Astrocyte (in vitro differentiated cells and primary cell): ENCODE results near the gene BIRC3. TPM values are rescaled to one million over a fixed set of nuclear protein-coding genes. Genes with fewer than 3 reads are reported as not detected.

ENCODE experiments used
- DNase-seq: peaks from one replicate; pipeline ENCODE4 v3.0.0-alpha.2; 2010; ENCODE audit warnings: low read depth
- FAIRE-seq: peaks from 2 replicates; lab custom pipeline; 2011; peaks lifted over from hg19 to GRCh38; lab: Jason Lieb, UNC
- H2AFZ ChIP-seq: 2 replicates; pipeline ENCODE4 v1.6.0; 2012; ENCODE audit warnings: low read depth, low read length, inconsistent platforms
- H3K27ac ChIP-seq: 2 replicates; pipeline ENCODE4 v1.5.1; 2011; ENCODE audit warnings: low read depth, low read length, inconsistent platforms
- H3K27me3 ChIP-seq: 2 replicates; pipeline ENCODE4 v1.6.0; 2011; ENCODE audit warnings: low read length, inconsistent platforms; ENCODE audit not compliant: insufficient read depth
- H3K36me3 ChIP-seq: 2 replicates; pipeline ENCODE4 v1.5.1; 2011; ENCODE audit warnings: low read length, inconsistent platforms; ENCODE audit not compliant: insufficient read depth
- H3K4me1 ChIP-seq: 2 replicates; pipeline ENCODE4 v1.5.1; 2011; ENCODE audit warnings: low read length, inconsistent platforms; ENCODE audit not compliant: insufficient read depth
- H3K4me2 ChIP-seq: 2 replicates; pipeline ENCODE4 v1.6.0; 2012; ENCODE audit warnings: low read length, inconsistent platforms
- H3K4me3 ChIP-seq: 2 replicates; pipeline ENCODE4 v1.5.1; 2011; ENCODE audit warnings: low read depth, mild to moderate bottlenecking, low read length, inconsistent platforms; ENCODE audit not compliant: insufficient read depth
- H3K79me2 ChIP-seq: 2 replicates; pipeline ENCODE4 v1.6.0; 2012; ENCODE audit warnings: mild to moderate bottlenecking, low read length, inconsistent platforms; ENCODE audit not compliant: insufficient read depth
- H3K9ac ChIP-seq: 2 replicates; pipeline ENCODE4 v1.6.0; 2012; ENCODE audit warnings: mild to moderate bottlenecking, low read length, inconsistent platforms
- H3K9me3 ChIP-seq: 2 replicates; pipeline ENCODE4 v1.5.1; 2012; ENCODE audit warnings: low read depth, mild to moderate bottlenecking, low read length, inconsistent platforms; ENCODE audit not compliant: insufficient read depth
- H4K20me1 ChIP-seq: 2 replicates; pipeline ENCODE4 v1.6.0; 2012; ENCODE audit warnings: low read length, inconsistent platforms; ENCODE audit not compliant: insufficient read depth
- H3K27ac Mint-ChIP-seq: one replicate; pipeline ENCODE4 v1.8.0; 2021; ENCODE audit warnings: mild to moderate bottlenecking, mixed read lengths; ENCODE audit not compliant: unreplicated experiment
- H3K27me3 Mint-ChIP-seq: one replicate; pipeline ENCODE4 v1.8.0; 2021; ENCODE audit warnings: low read depth, mixed read lengths; ENCODE audit not compliant: unreplicated experiment
- H3K36me3 Mint-ChIP-seq: one replicate; pipeline ENCODE4 v1.8.0; 2021; ENCODE audit warnings: low read depth, mixed read lengths; ENCODE audit not compliant: unreplicated experiment
- H3K4me1 Mint-ChIP-seq: one replicate; pipeline ENCODE4 v1.8.0; 2021; ENCODE audit warnings: low read depth, mixed read lengths; ENCODE audit not compliant: unreplicated experiment
- H3K4me3 Mint-ChIP-seq: one replicate; pipeline ENCODE4 v1.8.0; 2021; ENCODE audit warnings: mild to moderate bottlenecking, moderate library complexity, mixed read lengths; ENCODE audit not compliant: unreplicated experiment
- H3K9me3 Mint-ChIP-seq: one replicate; pipeline ENCODE4 v1.8.0; 2021; ENCODE audit warnings: mild to moderate bottlenecking, mixed read lengths; ENCODE audit not compliant: unreplicated experiment
- EZH2 ChIP-seq: IDR thresholded peaks from 2 replicates; pipeline ENCODE4 v1.6.1; 2012; ENCODE audit warnings: mild to moderate bottlenecking, low read length, inconsistent platforms; ENCODE audit not compliant: insufficient read depth
- total RNA-seq: library from RNA; stranded (reverse); gene quantifications from 2 replicates; pipeline ENCODE4 v1.2.1, GENCODE V29; 2021
- TF ChIP-seq, protein P1 (sequence below): IDR thresholded peaks from 2 replicates; pipeline ENCODE4 v1.5.1; 2011; ENCODE audit warnings: low read depth, mild to moderate bottlenecking, inconsistent platforms, low read length, moderate library complexity; ENCODE audit not compliant: insufficient read depth

The BIRC3 gene
- total RNA-seq, 1 donor from 2014 or later: 2.6 TPM

GRCh38 chr11:102283116-102283485 lies 34.2 kb upstream of the BIRC3 start:
- Histone ChIP-seq H3K4me1 (peaks cover 4% of the 10 kb centered on the region), H2AFZ (no peak overlapping the region), H3K79me2 (no peaks in the 10 kb centered on the region), H3K4me3 (no peak overlapping the region), H4K20me1 (no peaks in the 10 kb centered on the region), H3K27me3 (no peaks in the 10 kb centered on the region), H3K9ac (no peak overlapping the region), H3K27ac (no peak overlapping the region), H3K4me2 (no peak overlapping the region), H3K9me3 (no peaks in the 10 kb centered on the region), H3K36me3 (no peaks in the 10 kb centered on the region)
- FAIRE-seq: no peak
- Mint-ChIP-seq H3K4me3 (no peak overlapping the region), H3K36me3 (no peaks in the 10 kb centered on the region), H3K27ac (no peak overlapping the region), H3K27me3 (peaks cover 1% of the 10 kb centered on the region), H3K4me1 (peaks cover 4% of the 10 kb centered on the region), H3K9me3 (no peaks in the 10 kb centered on the region)
- TF ChIP-seq EZH2: no peak
- TF ChIP-seq, protein P1, sequence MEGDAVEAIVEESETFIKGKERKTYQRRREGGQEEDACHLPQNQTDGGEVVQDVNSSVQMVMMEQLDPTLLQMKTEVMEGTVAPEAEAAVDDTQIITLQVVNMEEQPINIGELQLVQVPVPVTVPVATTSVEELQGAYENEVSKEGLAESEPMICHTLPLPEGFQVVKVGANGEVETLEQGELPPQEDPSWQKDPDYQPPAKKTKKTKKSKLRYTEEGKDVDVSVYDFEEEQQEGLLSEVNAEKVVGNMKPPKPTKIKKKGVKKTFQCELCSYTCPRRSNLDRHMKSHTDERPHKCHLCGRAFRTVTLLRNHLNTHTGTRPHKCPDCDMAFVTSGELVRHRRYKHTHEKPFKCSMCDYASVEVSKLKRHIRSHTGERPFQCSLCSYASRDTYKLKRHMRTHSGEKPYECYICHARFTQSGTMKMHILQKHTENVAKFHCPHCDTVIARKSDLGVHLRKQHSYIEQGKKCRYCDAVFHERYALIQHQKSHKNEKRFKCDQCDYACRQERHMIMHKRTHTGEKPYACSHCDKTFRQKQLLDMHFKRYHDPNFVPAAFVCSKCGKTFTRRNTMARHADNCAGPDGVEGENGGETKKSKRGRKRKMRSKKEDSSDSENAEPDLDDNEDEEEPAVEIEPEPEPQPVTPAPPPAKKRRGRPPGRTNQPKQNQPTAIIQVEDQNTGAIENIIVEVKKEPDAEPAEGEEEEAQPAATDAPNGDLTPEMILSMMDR: no peak
- peak; percentile 68 for DNase-seq

- no peak overlapping the region for H3K27ac ChIP-seq
- no peak overlapping the region for H3K27ac Mint-ChIP-seq
Observed at GRCh38 chr11:102284008-102284407, 33.3 kb upstream of the BIRC3 start.

GRCh38 chr11:102286292-102286691 lies 31.0 kb upstream of the BIRC3 start:
- H3K9ac ChIP-seq: no peak overlapping the region
- H4K20me1 ChIP-seq: no peaks in the 10 kb centered on the region
- DNase-seq (no peak), FAIRE-seq (no peak)
- H3K4me3 Mint-ChIP-seq: no peak overlapping the region
- H3K4me2 ChIP-seq: no peak overlapping the region
- H3K79me2 ChIP-seq: no peaks in the 10 kb centered on the region
- no peaks in the 10 kb centered on the region for H3K36me3 ChIP-seq
- peaks cover 1% of the 10 kb centered on the region for H3K27me3 Mint-ChIP-seq
- no peak overlapping the region for H3K4me3 ChIP-seq
- H2AFZ ChIP-seq: no peak overlapping the region
- H3K9me3 ChIP-seq: no peaks in the 10 kb centered on the region
- no peaks in the 10 kb centered on the region for H3K36me3 Mint-ChIP-seq
- no peaks in the 10 kb centered on the region for H3K9me3 Mint-ChIP-seq
- no peaks in the 10 kb centered on the region for H3K27me3 ChIP-seq
- peaks cover 9% of the 10 kb centered on the region for H3K4me1 Mint-ChIP-seq
- H3K27ac ChIP-seq: no peak overlapping the region
- H3K4me1 ChIP-seq: peaks cover 10% of the 10 kb centered on the region
- TF ChIP-seq, protein P1: no peak
- no peak for TF ChIP-seq EZH2
- peak overlapping the region; percentile 22 for H3K27ac Mint-ChIP-seq

More at GRCh38 chr11:102284008-102284407, 33.3 kb upstream of the BIRC3 start:
- no peaks in the 10 kb centered on the region for H3K9me3 ChIP-seq
- Mint-ChIP-seq H3K4me1 (peaks cover 4% of the 10 kb centered on the region), H3K27me3 (peaks cover 1% of the 10 kb centered on the region), H3K9me3 (no peaks in the 10 kb centered on the region), H3K4me3 (no peak overlapping the region), H3K36me3 (no peaks in the 10 kb centered on the region)
- H3K4me1 ChIP-seq: peaks cover 4% of the 10 kb centered on the region
- no peaks in the 10 kb centered on the region for H4K20me1 ChIP-seq
- H3K36me3 ChIP-seq: no peaks in the 10 kb centered on the region
- no peak overlapping the region for H3K4me2 ChIP-seq
- H3K79me2 ChIP-seq: no peaks in the 10 kb centered on the region
- FAIRE-seq (no peak), DNase-seq (no peak)
- TF ChIP-seq, protein P1: no peak
- TF ChIP-seq EZH2: no peak
- no peak overlapping the region for H3K9ac ChIP-seq
- H2AFZ ChIP-seq: no peak overlapping the region
- no peak overlapping the region for H3K4me3 ChIP-seq
- H3K27me3 ChIP-seq: no peaks in the 10 kb centered on the region
